HG03045 (cell line): ENCODE measurements around the gene CPT1C.

ENCODE experiments used
- ATAC-seq: cut with Tn5 transposase; IDR thresholded peaks from one replicate; pipeline ENCODE4 v1.9.1; 2021; ENCODE audit warnings: mild to moderate bottlenecking, moderate library complexity; ENCODE audit not compliant: unreplicated experiment

Gene CPT1C

GRCh38 chr19:49681830-49682229 lies 9.1 kb upstream of the CPT1C start:
- no peak for ATAC-seq

GRCh38 chr19:49682274-49682673 lies 8.6 kb upstream of the CPT1C start:
- no peak for ATAC-seq

GRCh38 chr19:49683814-49684250 lies 7.1 kb upstream of the CPT1C start:
- ATAC-seq, result no peak

- no peak for ATAC-seq
Measured at GRCh38 chr19:49684251-49684982, 6.5 kb upstream of the CPT1C start.

- no peak for ATAC-seq
Measured at GRCh38 chr19:49684983-49685553, 5.8 kb upstream of the CPT1C start.

GRCh38 chr19:49685845-49686332 lies 5.0 kb upstream of the CPT1C start:
- ATAC-seq, result no peak

GRCh38 chr19:49686503-49687088 lies 4.3 kb upstream of the CPT1C start:
- ATAC-seq, result no peak

- ATAC-seq, result no peak
Measured at GRCh38 chr19:49687150-49687549, 3.8 kb upstream of the CPT1C start.

GRCh38 chr19:49687566-49688316 lies 3.2 kb upstream of the CPT1C start:
- ATAC-seq, result no peak

- no peak for ATAC-seq
Measured at GRCh38 chr19:49688531-49689132, 2.3 kb upstream of the CPT1C start.

GRCh38 chr19:49689133-49690078 lies 1.5 kb upstream of the CPT1C start, which contains the start of gene ADM5:
Gene ADM5, plus strand, starts transcription at chr19:49689594. Its CDS starts 244 bp downstream, at chr19:49689838.
- ATAC-seq, result no peak

GRCh38 chr19:49690079-49690655 lies 749 bp upstream of the CPT1C start:
- no peak for ATAC-seq

GRCh38 chr19:49691243-49692146 lies 579 bp downstream of the CPT1C start:
- ATAC-seq, result no peak

GRCh38 chr19:49692147-49692506 lies 1.2 kb downstream of the CPT1C start:
- ATAC-seq, result no peak

GRCh38 chr19:49696115-49696514 lies 5.2 kb downstream of the CPT1C start:
- no peak for ATAC-seq

GRCh38 chr19:49696865-49697264 lies 5.9 kb downstream of the CPT1C start:
- no peak for ATAC-seq

- no peak for ATAC-seq
Measured at GRCh38 chr19:49699364-49699763, 8.4 kb downstream of the CPT1C start.

- ATAC-seq, result no peak
Measured at GRCh38 chr19:49700563-49700962, 9.6 kb downstream of the CPT1C start.
